Measurements from ENCODE around the gene SPATA32.

- TF ChIP-seq CTCF (IDR thresholded peaks at IDR 0.05) (no peak), POLR2A (IDR thresholded peaks at IDR 0.05) (no peak)
Measured at GRCh38 chr17:45261577-45262515, at the start of gene SPATA32.
